GM19467 (cell line): ENCODE measurements around the gene PCSK5.
"Not testable (repeated sequence)": the region's sequence is repeated elsewhere in the genome, so short reads cannot be mapped to it uniquely, and the experiment has no call there.

ENCODE experiments used
- ATAC-seq: cut with Tn5 transposase; IDR thresholded peaks from one replicate; pipeline ENCODE4 v1.9.1; 2021; ENCODE audit warnings: mild to moderate bottlenecking, moderate library complexity; ENCODE audit not compliant: unreplicated experiment

Gene PCSK5

GRCh38 chr9:76044266-76044819 is 153.9 kb downstream of the PCSK5 start:
- no peak for ATAC-seq

- no peak for ATAC-seq
These were observed 154.7 kb downstream of the PCSK5 start for GRCh38 chr9:76045221-76045620.

GRCh38 chr9:76049341-76049740 is 158.9 kb downstream of the PCSK5 start:
- ATAC-seq: no peak

GRCh38 chr9:76067696-76068095 is 177.2 kb downstream of the PCSK5 start:
- ATAC-seq: no peak

GRCh38 chr9:76077537-76077936 is 187.1 kb downstream of the PCSK5 start:
- ATAC-seq: no peak

GRCh38 chr9:76081281-76081680 is 190.8 kb downstream of the PCSK5 start:
- ATAC-seq: not testable (repeated sequence)

- no peak for ATAC-seq
These were observed 191.6 kb downstream of the PCSK5 start for GRCh38 chr9:76082057-76082456.

- ATAC-seq: no peak
These were observed 195.1 kb downstream of the PCSK5 start for GRCh38 chr9:76085596-76085995.

GRCh38 chr9:76086539-76086938 is 196.1 kb downstream of the PCSK5 start:
- ATAC-seq: no peak

- no peak for ATAC-seq
These were observed 197.5 kb downstream of the PCSK5 start for GRCh38 chr9:76087976-76088375.

- ATAC-seq: no peak
These were observed 199.9 kb downstream of the PCSK5 start for GRCh38 chr9:76090330-76090729.

GRCh38 chr9:76090909-76091308 is 200.4 kb downstream of the PCSK5 start:
- ATAC-seq: no peak

- ATAC-seq: no peak
These were observed 202.1 kb downstream of the PCSK5 start for GRCh38 chr9:76092572-76092971.

- no peak for ATAC-seq
These were observed 205.1 kb downstream of the PCSK5 start for GRCh38 chr9:76095585-76095984.

- no peak for ATAC-seq
These were observed 209.0 kb downstream of the PCSK5 start for GRCh38 chr9:76099516-76099915.

GRCh38 chr9:76101075-76101474 is 210.6 kb downstream of the PCSK5 start:
- ATAC-seq: no peak

- ATAC-seq: no peak
These were observed 211.0 kb downstream of the PCSK5 start for GRCh38 chr9:76101491-76101890.

- ATAC-seq: no peak
These were observed 211.5 kb downstream of the PCSK5 start for GRCh38 chr9:76101947-76102346.

- no peak for ATAC-seq
These were observed 213.2 kb downstream of the PCSK5 start for GRCh38 chr9:76103531-76104315.

GRCh38 chr9:76107482-76107881 is 217.0 kb downstream of the PCSK5 start:
- no peak for ATAC-seq

GRCh38 chr9:76109953-76110352 is 219.5 kb downstream of the PCSK5 start:
- no peak for ATAC-seq

GRCh38 chr9:76112151-76112550 is 221.7 kb downstream of the PCSK5 start:
- ATAC-seq: no peak

- no peak for ATAC-seq
These were observed 223.7 kb downstream of the PCSK5 start for GRCh38 chr9:76114144-76114543.
